Measurements from ENCODE around the gene TBC1D14.
"Not testable (repeated sequence)": the region's sequence is repeated elsewhere in the genome, so short reads cannot be mapped to it uniquely, and the experiment has no call there.

The TBC1D14 gene

DNA sequence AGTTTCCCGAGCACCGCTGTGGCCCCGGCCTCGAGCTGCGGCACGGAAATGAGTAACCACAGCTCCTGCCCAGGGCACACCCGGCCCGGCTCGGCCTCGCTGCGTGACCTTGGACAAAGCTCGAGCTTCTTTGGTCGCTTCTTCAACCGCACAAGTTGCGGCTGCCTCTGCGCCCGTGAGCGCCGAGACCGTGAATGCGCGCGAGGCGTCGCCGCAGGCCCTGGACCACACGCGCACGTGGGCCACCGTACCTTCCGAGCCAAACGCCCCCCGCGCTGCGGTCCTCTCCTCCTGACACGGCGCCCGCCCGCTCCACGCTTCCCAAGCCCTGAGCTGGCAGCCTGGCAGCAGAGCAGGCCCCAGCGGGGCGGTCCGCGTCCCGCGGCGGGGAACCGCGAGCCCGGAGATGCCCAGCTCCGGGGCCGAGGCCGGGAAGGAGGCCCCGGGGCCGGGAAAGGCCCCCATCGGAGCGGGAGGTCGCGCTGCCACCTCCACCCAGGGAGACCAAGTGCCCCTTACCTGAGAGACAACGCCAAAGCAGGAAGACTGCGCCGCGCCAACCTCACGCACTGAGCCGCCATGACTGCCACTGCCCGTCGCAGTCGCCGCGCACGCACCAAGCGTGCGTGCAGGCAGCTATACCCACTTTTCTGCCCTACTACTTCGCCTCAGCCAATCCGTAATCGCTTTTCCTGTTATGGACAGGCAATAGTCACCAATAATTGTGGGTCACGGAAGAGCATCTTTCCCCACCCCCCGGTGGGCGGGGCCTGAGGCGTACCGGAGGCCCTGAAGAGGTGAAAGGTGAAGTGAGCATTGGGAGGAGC is 158.0 kb downstream of the TBC1D14 start, which contains the start of gene GRPEL1:
TSS of gene GRPEL1 (minus strand) at position 613 of the 827 bp plus-strand sequence. CDS start at position 581, 32 bp downstream.
- peak; percentile 96 for DNase-seq

- DNase-seq = no peak
Observed at GRCh38 chr4:7068279-7068842, 158.7 kb downstream of the TBC1D14 start.

DNA sequence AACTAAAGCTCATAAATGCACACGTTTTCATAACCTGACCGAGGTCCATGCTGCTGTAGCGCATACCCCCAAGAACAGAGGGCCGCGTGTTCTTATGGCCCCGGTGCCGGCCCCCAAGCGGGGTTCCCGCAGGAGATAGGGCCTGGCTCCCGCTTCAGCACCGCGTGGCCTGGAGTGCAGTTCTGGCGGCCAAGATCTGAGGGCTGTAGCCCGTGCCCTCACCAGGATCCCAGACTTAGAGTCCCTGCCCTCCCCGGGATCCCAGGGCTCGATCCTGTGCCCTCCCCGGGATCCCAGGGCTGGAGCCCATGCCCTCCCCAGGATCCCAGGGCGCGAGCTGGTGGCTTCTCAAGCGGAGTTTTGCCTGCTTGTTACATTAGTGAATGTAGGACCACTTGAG is 159.3 kb downstream of the TBC1D14 start:
- no peak for DNase-seq

DNA sequence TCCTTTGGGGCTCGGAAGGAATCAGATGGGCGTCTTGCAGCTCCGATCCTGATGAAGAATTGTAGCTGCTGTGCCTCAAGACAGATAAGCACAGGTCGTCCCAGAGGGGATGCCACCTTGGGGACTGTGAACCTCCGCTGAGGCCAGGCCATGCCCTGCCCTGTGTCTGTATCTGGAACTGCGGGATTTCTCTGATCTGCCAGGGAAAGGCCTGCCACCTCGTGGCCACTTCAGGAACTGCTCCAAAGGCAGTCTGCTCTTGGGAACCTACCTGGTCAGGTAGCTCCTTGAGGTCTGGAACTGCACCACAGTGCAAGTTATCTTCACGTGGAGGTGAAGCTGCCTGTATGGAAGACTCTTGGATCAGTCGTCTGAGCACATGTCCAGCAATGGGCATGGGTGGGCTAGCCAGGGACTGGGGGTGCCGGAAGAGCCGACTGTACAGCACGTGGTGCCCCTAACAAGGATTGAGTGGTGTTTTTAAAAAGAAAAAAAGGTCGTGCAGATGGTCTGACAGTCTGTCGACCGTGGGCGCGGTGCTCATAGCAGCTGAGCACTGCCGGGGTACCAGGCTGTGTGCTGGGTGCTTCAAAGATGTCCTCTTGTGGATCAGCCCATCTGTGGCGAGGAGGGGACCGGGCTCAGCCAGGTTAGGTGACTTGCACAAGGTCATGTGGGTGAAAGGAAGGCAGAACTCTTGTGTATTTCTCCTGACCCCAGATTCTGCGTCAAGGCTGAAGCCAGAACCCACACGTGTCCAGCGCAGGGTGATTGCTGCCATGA is 161.3 kb downstream of the TBC1D14 start:
- DNase-seq = peak; percentile 69 to 73

GRCh38 chr4:7073059-7073458 is 163.4 kb downstream of the TBC1D14 start:
- no peak for DNase-seq

DNA sequence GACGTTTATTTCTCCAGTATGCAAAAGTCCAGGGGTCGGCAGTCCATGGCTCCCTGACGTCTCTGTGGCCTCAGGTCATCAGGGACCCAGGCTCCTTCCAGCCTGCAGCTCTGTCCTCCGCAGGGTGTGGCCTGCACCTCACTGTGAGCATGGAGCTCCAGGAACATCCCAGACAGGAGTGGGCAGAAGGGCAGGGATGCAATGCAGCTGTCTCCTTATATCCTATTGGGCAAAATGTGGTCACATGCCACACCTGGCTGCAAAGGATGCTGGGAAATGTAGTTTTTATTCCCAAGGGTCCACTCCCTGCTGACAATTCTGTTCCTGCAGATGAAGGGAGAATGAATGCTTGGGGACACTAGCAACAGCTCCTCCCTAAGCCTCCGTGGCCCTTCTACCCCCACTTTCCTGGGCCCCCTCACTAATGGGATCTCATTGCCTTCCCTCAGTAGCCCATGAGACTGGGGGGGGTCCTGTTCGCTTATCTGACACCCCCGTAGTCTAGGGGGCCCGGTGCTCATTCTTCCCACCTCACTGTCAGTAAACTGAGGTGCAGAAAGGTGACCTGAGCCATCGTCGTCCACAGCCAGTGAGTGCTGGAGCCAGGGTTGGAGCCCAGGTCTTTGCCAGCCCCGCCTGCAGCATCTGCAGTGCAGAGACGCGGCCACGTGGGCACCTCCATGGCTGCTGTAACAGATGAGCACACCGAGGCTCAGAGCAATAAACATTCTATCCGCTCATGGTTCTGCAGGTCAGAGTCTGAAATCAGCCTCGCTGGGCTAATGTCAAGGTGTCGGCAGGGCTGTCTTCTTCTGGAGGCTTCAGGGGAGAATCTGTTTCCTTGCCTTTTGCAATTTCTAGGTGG is 164.1 kb downstream of the TBC1D14 start:
- DNase-seq = peak; percentile 10 to 12

DNA sequence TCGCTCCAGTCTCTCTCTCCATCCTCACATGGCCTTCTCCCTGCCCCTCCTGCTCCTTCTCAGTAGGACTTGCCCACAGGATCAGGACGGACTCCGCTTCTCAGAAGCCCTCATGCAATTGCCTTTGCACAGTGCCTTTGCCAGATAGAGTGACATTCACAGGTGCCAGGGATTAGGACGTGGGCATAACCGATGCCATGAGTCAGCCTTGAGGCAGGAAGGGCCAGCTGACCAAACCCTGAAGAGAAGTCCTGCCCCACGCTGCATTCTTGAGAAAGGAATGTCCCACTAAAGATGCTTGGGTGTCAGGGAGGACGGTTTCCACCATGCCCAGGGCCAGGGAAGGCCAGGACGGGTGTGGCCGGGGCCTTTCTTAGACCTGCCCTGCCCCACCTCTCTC is 164.8 kb downstream of the TBC1D14 start:
- DNase-seq = no peak

- DNase-seq = no peak
Observed at GRCh38 chr4:7075962-7076695, 166.5 kb downstream of the TBC1D14 start.

DNA sequence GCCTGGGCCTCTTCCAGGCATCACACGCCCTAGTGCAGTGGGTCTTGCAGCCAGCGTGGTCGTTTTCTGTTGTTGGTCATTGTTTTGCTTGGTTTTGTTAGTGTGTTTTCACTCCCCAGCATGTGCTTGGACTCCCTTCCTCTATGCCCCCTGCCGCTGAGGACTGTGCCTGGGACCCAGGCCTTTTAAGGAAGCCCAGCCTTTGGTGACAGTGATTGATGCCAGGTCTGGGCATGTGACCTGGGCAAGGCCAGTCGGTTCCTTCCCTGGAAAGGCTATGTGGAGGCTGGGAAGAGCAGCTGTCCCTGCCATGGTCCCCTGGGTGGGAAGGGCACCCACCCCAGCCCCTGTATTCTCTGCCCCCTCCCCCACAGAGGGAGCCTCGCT is 167.1 kb downstream of the TBC1D14 start:
- no peak for DNase-seq

- no peak for DNase-seq
Observed at GRCh38 chr4:7077371-7077770, 167.7 kb downstream of the TBC1D14 start.

GRCh38 chr4:7078025-7078424 is 168.4 kb downstream of the TBC1D14 start:
- DNase-seq = no peak

- DNase-seq = not testable (repeated sequence)
Observed at GRCh38 chr4:7079483-7079882, 169.9 kb downstream of the TBC1D14 start.

DNA sequence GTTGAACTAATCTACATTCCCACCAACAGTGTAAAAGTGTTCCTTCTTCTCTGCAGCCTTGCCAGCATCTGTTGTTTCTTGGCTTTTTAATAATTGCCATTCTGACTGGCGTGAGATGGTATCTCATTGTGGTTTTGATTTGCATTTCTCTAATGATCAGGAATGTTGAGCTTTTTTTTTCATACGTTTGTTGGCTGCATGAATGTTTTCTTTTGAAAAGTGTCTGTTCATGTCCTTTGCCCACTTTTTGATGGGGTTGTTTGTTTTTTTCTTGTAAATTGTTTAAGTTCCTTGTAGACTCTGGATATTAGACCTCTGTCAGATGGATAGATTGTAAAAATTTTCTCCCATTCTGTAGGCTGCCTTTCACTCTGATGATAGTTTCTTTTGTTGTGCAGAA is 170.3 kb downstream of the TBC1D14 start:
- not testable (repeated sequence) for DNase-seq
